Measurements from ENCODE around the gene KCNMA1. TPM values are rescaled to one million over a fixed set of nuclear protein-coding genes. Genes with fewer than 3 reads are reported as not detected.

The KCNMA1 gene
- total RNA-seq, 1 donor from 2014 or later: 41.3 TPM

GRCh38 chr10:77562742-77563141 is 74.9 kb downstream of the KCNMA1 start:
- TF ChIP-seq CTCF (IDR thresholded peaks at IDR 0.05): no peak
- no peak for DNase-seq
- H3K27ac ChIP-seq: no peak overlapping the region
- H3K27me3 ChIP-seq (ENCODE audit: low read depth): no peaks in the 10 kb centered on the region
- intact Hi-C loops (cut with DNase I): no loop called here
- no peak overlapping the region for H3K4me3 ChIP-seq
- no peaks in the 10 kb centered on the region for H3K36me3 ChIP-seq
- no peaks in the 10 kb centered on the region for H3K9me3 ChIP-seq
- no peaks in the 10 kb centered on the region for H3K4me1 ChIP-seq
- ATAC-seq: no peak

- no peak for TF ChIP-seq CTCF (IDR thresholded peaks at IDR 0.05)
- H3K36me3 ChIP-seq: no peaks in the 10 kb centered on the region
- no peak overlapping the region for H3K4me3 ChIP-seq
- H3K9me3 ChIP-seq: no peaks in the 10 kb centered on the region
- H3K27me3 ChIP-seq (ENCODE audit: low read depth): no peaks in the 10 kb centered on the region
- H3K4me1 ChIP-seq: no peaks in the 10 kb centered on the region
- DNase-seq: no peak
- H3K27ac ChIP-seq: no peak overlapping the region
- intact Hi-C loops (cut with DNase I): no loop called here
- no peak for ATAC-seq
These were observed 75.6 kb downstream of the KCNMA1 start for GRCh38 chr10:77561991-77562390.

GRCh38 chr10:77560471-77560870 is 77.1 kb downstream of the KCNMA1 start:
- H3K27me3 ChIP-seq (ENCODE audit: low read depth): no peaks in the 10 kb centered on the region
- no peak overlapping the region for H3K4me3 ChIP-seq
- ATAC-seq: peak; percentile 77 to 87
- H3K9me3 ChIP-seq: no peaks in the 10 kb centered on the region
- DNase-seq: peak; percentile 52
- TF ChIP-seq CTCF (IDR thresholded peaks at IDR 0.05): no peak
- H3K36me3 ChIP-seq: no peaks in the 10 kb centered on the region
- no peak overlapping the region for H3K27ac ChIP-seq
- intact Hi-C loops (cut with DNase I): no loop called here
- H3K4me1 ChIP-seq: peaks cover 7% of the 10 kb centered on the region

- ATAC-seq (no peak), DNase-seq (no peak)
- Histone ChIP-seq H3K27me3 (ENCODE audit: low read depth) (no peaks in the 10 kb centered on the region), H3K4me1 (peaks cover 11% of the 10 kb centered on the region), H3K4me3 (no peak overlapping the region), H3K9me3 (no peaks in the 10 kb centered on the region), H3K27ac (no peak overlapping the region), H3K36me3 (no peaks in the 10 kb centered on the region)
- intact Hi-C loops (cut with DNase I): no loop called here
- TF ChIP-seq CTCF (IDR thresholded peaks at IDR 0.05): no peak
These were observed 77.6 kb downstream of the KCNMA1 start for GRCh38 chr10:77560052-77560451.

GRCh38 chr10:77556990-77557601 is 80.5 kb downstream of the KCNMA1 start:
- H3K4me3 ChIP-seq: no peak overlapping the region
- H3K27ac ChIP-seq: no peak overlapping the region
- H3K27me3 ChIP-seq (ENCODE audit: low read depth): no peaks in the 10 kb centered on the region
- DNase-seq (no peak), ATAC-seq (no peak)
- H3K36me3 ChIP-seq: no peaks in the 10 kb centered on the region
- intact Hi-C loops (cut with DNase I): no loop called here
- H3K9me3 ChIP-seq: no peaks in the 10 kb centered on the region
- no peak for TF ChIP-seq CTCF (IDR thresholded peaks at IDR 0.05)
- H3K4me1 ChIP-seq: peaks cover 29% of the 10 kb centered on the region
